Lower leg skin (tissue), 4 donors: ENCODE results near the gene JARID2. TPM values are rescaled to one million over a fixed set of nuclear protein-coding genes. Genes with fewer than 3 reads are reported as not detected.

Experiments used
- DNase-seq, 2 donors: peaks; one replicate each; pipeline ENCODE4 v3.0.0-alpha.2; 2019; ENCODE audit warnings: low spot score in 2 of 2
- H3K4me3 ChIP-seq: fragments of 200-600 bp; sonication (generic); 2 replicates; pipeline ENCODE4 v1.5.1; 2017; ENCODE audit warnings: mild to moderate bottlenecking, low read depth; ENCODE audit not compliant: poor library complexity, severe bottlenecking
- CTCF ChIP-seq, 3 donors: fragments of 450-650 bp; IDR thresholded peaks; one replicate each; pipeline ENCODE4 v1.5.1; 2016; ENCODE audit warnings: antibody characterized with exemption in 3 of 3, mild to moderate bottlenecking in 3 of 3, moderate library complexity in 2 of 3
- POLR2A ChIP-seq, 2 donors: fragments of 450-650 bp; IDR thresholded peaks; one replicate each; pipeline ENCODE4 v1.6.1; 2016 to 2017; ENCODE audit warnings: antibody characterized with exemption in 2 of 2, mild to moderate bottlenecking in 1 of 2, moderate library complexity in 1 of 2
- WGBS, 2 donors: methylation state at CpG; one replicate each; pipeline ENCODE4 v1.1.5; 2018; 5-methylcytosine and 5-hydroxymethylcytosine counted together
- intact Hi-C: fragments of 100-400 bp; cut with DNase I; formaldehyde crosslinking; loops from one replicate; pipeline ENCODE4 v1.15.0; 2023; ENCODE audit warnings: low total_unique reads
- total RNA-seq, 4 donors: library from RNA; depleted of rRNA; stranded (reverse); fragments of >200 nt; gene quantifications; one replicate each; pipeline ENCODE4 v1.1.0, GENCODE V29; 2016

The JARID2 gene
- total RNA-seq, 4 donors from 2014 or later = 17.9 to 24.2 (median 21.6) TPM

GRCh38 chr6:15370733-15371671, 125.1 kb downstream of the JARID2 start:
- DNase-seq = no peak
- no peak overlapping the region for H3K4me3 ChIP-seq
- TF ChIP-seq CTCF (IDR thresholded peaks at IDR 0.05) (no peak), POLR2A (IDR thresholded peaks at IDR 0.05) (no peak)
- WGBS, 2 donors = 74 to 82% methylated on average over 4 of the region's 4 CpGs
- intact Hi-C loops = no loop called here

GRCh38 chr6:15372932-15373331, 127.1 kb downstream of the JARID2 start:
- 94 to 100% methylated on average over 2 of the region's 2 CpGs for WGBS, 2 donors
- TF ChIP-seq CTCF (IDR thresholded peaks at IDR 0.05) (no peak), POLR2A (IDR thresholded peaks at IDR 0.05) (no peak)

GRCh38 chr6:15374119-15374518, 128.2 kb downstream of the JARID2 start:
- intact Hi-C loops = no loop called here
- H3K4me3 ChIP-seq = no peak overlapping the region
- WGBS, 2 donors = 80 to 82% methylated on average over 7 of the region's 7 CpGs
- no peak for TF ChIP-seq CTCF (IDR thresholded peaks at IDR 0.05)
- no peak for TF ChIP-seq POLR2A (IDR thresholded peaks at IDR 0.05)
- DNase-seq = no peak

More at GRCh38 chr6:15372932-15373331, 127.1 kb downstream of the JARID2 start:
- H3K4me3 ChIP-seq = no peak overlapping the region
- no peak for DNase-seq
- intact Hi-C loops = no loop called here

GRCh38 chr6:15375018-15375417, 129.1 kb downstream of the JARID2 start:
- no peak overlapping the region for H3K4me3 ChIP-seq
- no peak for DNase-seq
- no peak for TF ChIP-seq CTCF (IDR thresholded peaks at IDR 0.05)
- no peak for TF ChIP-seq POLR2A (IDR thresholded peaks at IDR 0.05)
- intact Hi-C loops = no loop called here
- WGBS, 2 donors = 92% methylated on average over 2 of the region's 2 CpGs

- H3K4me3 ChIP-seq = no peak overlapping the region
- TF ChIP-seq CTCF (IDR thresholded peaks at IDR 0.05) (no peak), POLR2A (IDR thresholded peaks at IDR 0.05) (no peak)
- 78% methylated on average over 4 of the region's 4 CpGs for WGBS, 2 donors
- intact Hi-C loops = no loop called here
- DNase-seq = no peak
These were observed 129.9 kb downstream of the JARID2 start for GRCh38 chr6:15375638-15376290.
